Gastrocnemius medialis (tissue), 4 donors: Measurements from ENCODE around the gene OSBPL10. TPM values are rescaled to one million over a fixed set of nuclear protein-coding genes. Genes with fewer than 3 reads are reported as not detected.

Experiments
- ATAC-seq, 2 donors: fragments of 150-250 bp; one replicate each; pipeline ENCODE4 v1.9.1; 2016
- DNase-seq, 2 donors: peaks; one replicate each; pipeline ENCODE4 v3.0.0-alpha.2; 2019
- H3K27ac ChIP-seq, 4 donors: fragments of 200-600 bp; sonication (generic); 1 replicate in 1 of 4; 2 replicates in 3 of 4; pipeline ENCODE4 v1.5.1; 2016 to 2018; ENCODE audit warnings: mild to moderate bottlenecking in 2 of 4, moderate library complexity in 1 of 4
- H3K27me3 ChIP-seq, 3 donors: fragments of 200-600 bp; sonication (generic) in 2 of 3; 1 replicate in 1 of 3; 2 replicates in 2 of 3; pipeline versions ENCODE4 v1.5.1 to v1.6.0; 2016 to 2019; ENCODE audit warnings: mild to moderate bottlenecking in 1 of 3, moderate library complexity in 1 of 3
- H3K36me3 ChIP-seq, 2 donors: fragments of 200-600 bp; sonication (generic) in 1 of 2; one replicate each; pipeline ENCODE4 v1.5.1; 2017 to 2018
- H3K4me1 ChIP-seq, 2 donors: fragments of 200-600 bp; sonication (generic) in 1 of 2; one replicate each; pipeline ENCODE4 v1.5.1; 2016 to 2017; ENCODE audit warnings: mild to moderate bottlenecking in 2 of 2
- H3K4me3 ChIP-seq, 4 donors: fragments of 200-600 bp; sonication (generic) in 3 of 4; 1 replicate in 1 of 4; 2 replicates in 3 of 4; pipeline ENCODE4 v1.5.1; 2016 to 2019; ENCODE audit warnings: mild to moderate bottlenecking in 2 of 4
- H3K9me3 ChIP-seq, 3 donors: fragments of 200-600 bp; sonication (generic) in 2 of 3; 1 replicate in 1 of 3; 2 replicates in 2 of 3; pipeline ENCODE4 v1.5.1; 2016 to 2019
- CTCF ChIP-seq, 5 experiments: fragments of 450-650 bp in 3 of 5; fragments of 200-600 bp in 2 of 5; sonication (generic) in 2 of 5; IDR thresholded peaks in 4 of 5; conservative IDR thresholded peaks in 1 of 5; 1 replicate in 4 of 5; 2 replicates in 1 of 5; pipeline ENCODE4 v1.5.1; 2016 to 2019; ENCODE audit warnings: antibody characterized with exemption in 5 of 5, mild to moderate bottlenecking in 3 of 5, moderate library complexity in 3 of 5
- POLR2A ChIP-seq, 2 donors: fragments of 450-650 bp; IDR thresholded peaks; one replicate each; pipeline ENCODE4 v1.6.1; 2017; ENCODE audit warnings: antibody characterized with exemption in 2 of 2, mild to moderate bottlenecking in 2 of 2, moderate library complexity in 2 of 2
- in situ Hi-C, 4 donors: fragments of 200-750 bp; cut with MboI; loops; one replicate each; pipeline versions ENCODE4 v1.15.0 to v1.8.0; 2017; ENCODE audit warnings: low sequenced_read_pairs in 4 of 4
- intact Hi-C: fragments of 100-400 bp; cut with DNase I; formaldehyde crosslinking; loops from one replicate; pipeline ENCODE4 v1.15.1; 2023; ENCODE audit warnings: low total_unique reads
- total RNA-seq, 4 donors: library from RNA; depleted of rRNA; stranded (reverse); fragments of >200 nt; gene quantifications; one replicate each; pipeline versions ENCODE4 v1.1.0 to v1.2.3, GENCODE V29; 2016

The OSBPL10 gene
- 1 to 10 TPM; 1.4 to 7.0 (median 3.8) TPM for total RNA-seq

GRCh38 chr3:31981206-31982181 is at the start of gene OSBPL10, which contains the start of gene ZNF860:
Gene OSBPL10 (minus strand): TSS chr3:31981262. CDS start chr3:31981179, 83 bp downstream.
Gene ZNF860 (plus strand): TSS chr3:31981750. CDS start chr3:31989080, 7,330 bp downstream.
- Histone ChIP-seq H3K36me3 (no peaks in the 10 kb centered on the region), H3K4me1 (peaks cover 9 to 11% of the 10 kb centered on the region in 2 donors), H3K9me3 (no peaks in the 10 kb centered on the region), H3K27me3 (peaks cover 0 to 11% (median 5%) of the 10 kb centered on the region in 3 donors), H3K4me3 (peak within 1 kb of the TSS; percentile 57 to 80 (median 70)), H3K27ac (peak within 1 kb of the TSS; percentile 58 to 78 (median 71))
- DNase-seq: peak; percentile 67 to 71
- intact Hi-C loops: no loop called here
- in situ Hi-C loops: no loop called here
- TF ChIP-seq CTCF (IDR thresholded peaks at IDR 0.05 in 4 of 5, conservative IDR thresholded peaks at IDR 0.05 in 1 of 5) (no peak), POLR2A (IDR thresholded peaks at IDR 0.05) (peak; percentile 29 to 61)
- peak; percentile 75 to 86 for ATAC-seq

GRCh38 chr3:32026593-32026992 is 45.5 kb upstream of the OSBPL10 start:
- TF ChIP-seq CTCF (IDR thresholded peaks at IDR 0.05 in 4 of 5, conservative IDR thresholded peaks at IDR 0.05 in 1 of 5) (no peak), POLR2A (IDR thresholded peaks at IDR 0.05) (no peak)

GRCh38 chr3:32022947-32023346 is 41.9 kb upstream of the OSBPL10 start:
- intact Hi-C loops: no loop called here
- Histone ChIP-seq H3K9me3 (no peaks in the 10 kb centered on the region), H3K36me3 (no peaks in the 10 kb centered on the region), H3K4me1 (no peaks in the 10 kb centered on the region), H3K4me3 (no peak overlapping the region), H3K27ac (no peak overlapping the region), H3K27me3 (no peaks in the 10 kb centered on the region)
- no peak for DNase-seq
- in situ Hi-C loops: loop anchor here in 1 of 4 donors (5.0 kb wide), 1 partner anchor 119 kb away; no protein-coding TSS in a partner anchor
- no peak for ATAC-seq
- no peak for TF ChIP-seq POLR2A (IDR thresholded peaks at IDR 0.05)
- TF ChIP-seq CTCF (IDR thresholded peaks at IDR 0.05 in 4 of 5, conservative IDR thresholded peaks at IDR 0.05 in 1 of 5): no peak

More at GRCh38 chr3:32026593-32026992, 45.5 kb upstream of the OSBPL10 start:
- Histone ChIP-seq H3K27me3 (no peaks in the 10 kb centered on the region), H3K36me3 (no peaks in the 10 kb centered on the region), H3K27ac (no peak overlapping the region), H3K9me3 (no peaks in the 10 kb centered on the region), H3K4me3 (no peak overlapping the region), H3K4me1 (no peaks in the 10 kb centered on the region)
- intact Hi-C loops: no loop called here
- no peak for ATAC-seq
- DNase-seq: no peak
- in situ Hi-C loops: no loop called here

GRCh38 chr3:32021748-32022147 is 40.7 kb upstream of the OSBPL10 start:
- no peak overlapping the region for H3K27ac ChIP-seq
- H3K36me3 ChIP-seq: no peaks in the 10 kb centered on the region
- no peaks in the 10 kb centered on the region for H3K9me3 ChIP-seq
- no peak for ATAC-seq
- intact Hi-C loops: no loop called here
- TF ChIP-seq CTCF (IDR thresholded peaks at IDR 0.05 in 4 of 5, conservative IDR thresholded peaks at IDR 0.05 in 1 of 5): no peak
- TF ChIP-seq POLR2A (IDR thresholded peaks at IDR 0.05): no peak
- in situ Hi-C loops: loop anchor here in 1 of 4 donors (5.0 kb wide), 1 partner anchor 121 kb away; no protein-coding TSS in a partner anchor
- no peak overlapping the region for H3K4me3 ChIP-seq
- no peaks in the 10 kb centered on the region for H3K27me3 ChIP-seq
- DNase-seq: no peak
- no peaks in the 10 kb centered on the region for H3K4me1 ChIP-seq
